ENCODE data around the gene P2RY11. TPM values are rescaled to one million over a fixed set of nuclear protein-coding genes. Genes with fewer than 3 reads are reported as not detected.
A peak's percentile ranks its signal among the peaks of the same experiment; 100 is the strongest.

Gene P2RY11
- total RNA-seq, 1 experiment from 2014 or later, result 60.6 TPM

DNA sequence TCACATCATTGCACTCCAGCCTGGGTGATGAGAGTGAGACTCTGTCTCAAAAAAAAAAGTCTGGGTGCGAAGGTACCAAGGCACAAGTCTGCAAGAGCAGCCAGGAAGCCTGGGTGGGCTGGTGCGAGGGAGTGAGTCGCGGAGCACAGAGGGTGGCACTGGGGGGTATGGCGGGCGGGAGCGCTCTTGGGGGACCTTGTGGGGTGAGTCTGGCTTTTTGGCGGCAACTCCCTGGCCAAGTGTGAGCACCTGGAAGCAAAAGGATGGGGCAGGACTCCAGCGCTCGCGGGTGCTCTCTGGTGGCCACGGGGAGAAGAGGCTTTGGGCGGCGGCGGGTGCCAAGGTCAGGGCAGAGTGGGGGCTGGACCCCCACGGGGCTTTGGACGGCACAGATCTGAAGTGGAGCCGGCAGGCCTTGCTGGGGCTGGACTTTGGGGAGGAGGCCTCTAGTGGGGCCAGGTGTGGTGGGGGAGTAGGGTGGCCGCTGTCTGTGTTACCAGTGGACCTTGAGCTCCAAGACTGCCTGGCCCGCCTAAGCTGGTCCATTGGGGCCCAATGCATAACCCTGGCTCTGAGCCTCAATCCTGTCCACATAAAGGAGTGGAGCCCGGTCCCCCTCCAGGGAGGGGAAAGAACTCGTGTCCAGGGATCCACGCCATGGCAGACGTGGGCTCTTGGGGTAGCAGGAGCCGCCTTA is 1.6 kb downstream of the P2RY11 start:
- TF ChIP-seq, protein P1, sequence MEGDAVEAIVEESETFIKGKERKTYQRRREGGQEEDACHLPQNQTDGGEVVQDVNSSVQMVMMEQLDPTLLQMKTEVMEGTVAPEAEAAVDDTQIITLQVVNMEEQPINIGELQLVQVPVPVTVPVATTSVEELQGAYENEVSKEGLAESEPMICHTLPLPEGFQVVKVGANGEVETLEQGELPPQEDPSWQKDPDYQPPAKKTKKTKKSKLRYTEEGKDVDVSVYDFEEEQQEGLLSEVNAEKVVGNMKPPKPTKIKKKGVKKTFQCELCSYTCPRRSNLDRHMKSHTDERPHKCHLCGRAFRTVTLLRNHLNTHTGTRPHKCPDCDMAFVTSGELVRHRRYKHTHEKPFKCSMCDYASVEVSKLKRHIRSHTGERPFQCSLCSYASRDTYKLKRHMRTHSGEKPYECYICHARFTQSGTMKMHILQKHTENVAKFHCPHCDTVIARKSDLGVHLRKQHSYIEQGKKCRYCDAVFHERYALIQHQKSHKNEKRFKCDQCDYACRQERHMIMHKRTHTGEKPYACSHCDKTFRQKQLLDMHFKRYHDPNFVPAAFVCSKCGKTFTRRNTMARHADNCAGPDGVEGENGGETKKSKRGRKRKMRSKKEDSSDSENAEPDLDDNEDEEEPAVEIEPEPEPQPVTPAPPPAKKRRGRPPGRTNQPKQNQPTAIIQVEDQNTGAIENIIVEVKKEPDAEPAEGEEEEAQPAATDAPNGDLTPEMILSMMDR (conservative IDR thresholded peaks at IDR 0.05), result peak; percentile 80
- H2BK12ac ChIP-seq (ENCODE audit: insufficient read length, low read depth, low read length), result no peak overlapping the region
- no peaks in the 10 kb centered on the region for H3K27me3 ChIP-seq (ENCODE audit: insufficient read depth, low read length)
- WGBS (ENCODE audit: extremely low coverage, insufficient read length, low lambda C conversion rate), result no CpG with 5 or more reads among the region's 25 CpGs
- H3K27ac Mint-ChIP-seq, result peak overlapping the region in 2 of 3 experiments; percentile 55 to 76; a peak in 2 of 7 replicates
- H3K4me1 ChIP-seq (ENCODE audit: insufficient read depth, low read length), result no peaks in the 10 kb centered on the region
- H3K14ac ChIP-seq (ENCODE audit: insufficient read depth, low read length), result no peak overlapping the region
- peak; percentile 87 for DNase-seq
- no peak overlapping the region for H2BK15ac ChIP-seq (ENCODE audit: low read depth, low read length)
- H3K79me2 ChIP-seq (ENCODE audit: insufficient read depth, low read length), result no peaks in the 10 kb centered on the region; the same call in 1 of the 2 replicates
- H2BK5ac ChIP-seq (ENCODE audit: insufficient read length, low read length), result no peak overlapping the region
- H3K9me3 ChIP-seq (ENCODE audit: control insufficient read depth, low read depth, low read length), result no peaks in the 10 kb centered on the region
- no peaks in the 10 kb centered on the region for H3K23me2 ChIP-seq (ENCODE audit: insufficient read length, low read depth, low read length, poor library complexity, severe bottlenecking)
- no peak overlapping the region for H3K18ac ChIP-seq (ENCODE audit: insufficient read length, low read depth, low read length)
- H3K4me2 ChIP-seq (ENCODE audit: insufficient read depth, insufficient read length, low read length), result no peak overlapping the region
- no peak overlapping the region for H3K27ac ChIP-seq (ENCODE audit: insufficient read length, low read depth, low read length)
- H3K4ac ChIP-seq (ENCODE audit: low read depth, low read length), result no peak overlapping the region
- H2AFZ ChIP-seq (ENCODE audit: low read length), result no peak overlapping the region
- H3K4me1 Mint-ChIP-seq, result peaks cover 3 to 7% of the 10 kb centered on the region in 2 experiments
- no peak overlapping the region for H3K9ac ChIP-seq (ENCODE audit: extremely low read depth, insufficient read length, low read length)
- no peaks in the 10 kb centered on the region for H3K79me1 ChIP-seq (ENCODE audit: insufficient read depth, low read depth, low read length, poor library complexity, severe bottlenecking)
- no peak overlapping the region for H2BK120ac ChIP-seq (ENCODE audit: low read depth, low read length, poor library complexity, severe bottlenecking)
- no peaks in the 10 kb centered on the region for H4K20me1 ChIP-seq (ENCODE audit: control insufficient read depth, insufficient read depth, insufficient read length)
- H3T11ph ChIP-seq (ENCODE audit: low read length), result no peak overlapping the region
- no peak overlapping the region for H3K56ac ChIP-seq (ENCODE audit: insufficient read length, low read depth, low read length)
- H3K9me3 Mint-ChIP-seq, result no peaks in the 10 kb centered on the region; a peak in 1 of 5 replicates
- H3K23ac ChIP-seq (ENCODE audit: insufficient read length, low read depth, low read length), result no peak overlapping the region
- H4K91ac ChIP-seq (ENCODE audit: insufficient read length, low read depth, low read length), result no peak overlapping the region
- no peak overlapping the region for H2AK5ac ChIP-seq (ENCODE audit: insufficient read length, low read length)
- no peak overlapping the region for H2BK20ac ChIP-seq (ENCODE audit: low read depth, low read length, poor library complexity, severe bottlenecking)
- no peak overlapping the region for H4K8ac ChIP-seq (replicated peaks; ENCODE audit: insufficient read length, low read depth, low read length)
- H3K36me3 Mint-ChIP-seq (ENCODE audit: insufficient read depth in 1 of 3, low read depth in 3 of 3), result peaks cover 36 to 78% (median 62%) of the 10 kb centered on the region in 3 experiments; a peak in 6 of 7 replicates
- no peaks in the 10 kb centered on the region; the same call in 1 of the 2 replicates for H3K27me3 Mint-ChIP-seq (ENCODE audit: low read depth)
- peak overlapping the region in 1 of 2 experiments; percentile 58; a peak in 1 of 5 replicates for H3K4me3 Mint-ChIP-seq
- H4K5ac ChIP-seq (ENCODE audit: insufficient read length, low read depth, low read length), result no peak overlapping the region
